GM12878 (cell line): ENCODE results near the gene CDH15. TPM values are rescaled to one million over a fixed set of nuclear protein-coding genes. Genes with fewer than 3 reads are reported as not detected.

ENCODE experiments used
- ATAC-seq: fragments of 200-7000 bp; cut with Tn5 transposase; 3 replicates; pipeline ENCODE4 v1.9.1; 2020; ENCODE audit warnings: mild to moderate bottlenecking, moderate library complexity
- BruUV-seq: library from RNA; stranded (reverse); fragments of 400-500 nt; replicated peaks from 2 replicates; lab custom pipeline; 2021; lab: Mats Ljungman, UMichigan
- CTCF ChIA-PET: fragments of 300-600 bp; sonication (Branson Sonifier 250); formaldehyde crosslinking; extraction: SDS; loops from one replicate; lab custom pipeline; 2021; ENCODE audit warnings: inconsistent platforms; lab: Yijun Ruan, JAX
- POLR2A ChIA-PET: fragments of 350-600 bp; formaldehyde crosslinking; extraction: SDS; loops from one replicate; lab custom pipeline; 2021; ENCODE audit warnings: inconsistent platforms; lab: Charles Lee
- RAD21 ChIA-PET: fragments of 300-600 bp; sonication (Branson Sonifier 250); formaldehyde crosslinking; loops from one replicate; lab custom pipeline; 2023; ENCODE audit warnings: antibody characterized with exemption; ENCODE audit not compliant: unreplicated experiment; lab: Charles Lee
- SMC1A ChIA-PET: fragments of 300-600 bp; sonication (Branson Sonifier 250); formaldehyde crosslinking; loops from one replicate; lab custom pipeline; 2023; ENCODE audit not compliant: unreplicated experiment, uncharacterized antibody; lab: Charles Lee
- DNase-seq: peaks from one replicate; pipeline ENCODE4 v3.0.0-alpha.2; 2011; ENCODE audit warnings: low read depth, low spot score
- FAIRE-seq: peaks from 3 replicates; lab custom pipeline; 2011; peaks lifted over from hg19 to GRCh38; lab: Jason Lieb, UNC
- H2AFZ ChIP-seq: 2 replicates; pipeline ENCODE4 v1.6.0; 2011; ENCODE audit warnings: low read depth, low read length, control low read depth; ENCODE audit not compliant: control insufficient read depth
- H3K27ac ChIP-seq: 2 replicates; pipeline ENCODE4 v1.5.1; 2011; ENCODE audit warnings: control low read depth; ENCODE audit not compliant: control insufficient read depth, insufficient read depth
- H3K27me3 ChIP-seq, 2 experiments: replicated peaks in 1 of 2; 2 replicates each; pipeline versions ENCODE4 v1.6.0 to v1.6.1; 2011; ENCODE audit warnings: low read length in 1 of 2; ENCODE audit not compliant: control insufficient read depth in 2 of 2, insufficient read depth in 2 of 2
- H3K36me3 ChIP-seq, 2 experiments: 2 replicates each; pipeline ENCODE4 v1.5.1; 2011; ENCODE audit warnings: low read length in 1 of 2; ENCODE audit not compliant: control insufficient read depth in 2 of 2, insufficient read depth in 2 of 2
- H3K4me1 ChIP-seq: 2 replicates; pipeline ENCODE4 v1.6.1; 2011; ENCODE audit warnings: mild to moderate bottlenecking, low read length, moderate library complexity, mixed read lengths; ENCODE audit not compliant: control insufficient read depth, insufficient read depth
- H3K4me2 ChIP-seq: 2 replicates; pipeline ENCODE4 v1.6.0; 2011; ENCODE audit warnings: control low read depth; ENCODE audit not compliant: control insufficient read depth, insufficient read depth
- H3K4me3 ChIP-seq: fragments of 200-600 bp; sonication (generic); 2 replicates; pipeline ENCODE4 v1.5.1; 2016
- H3K79me2 ChIP-seq: 2 replicates; pipeline ENCODE4 v1.6.0; 2011; ENCODE audit warnings: low read length; ENCODE audit not compliant: control insufficient read depth, insufficient read depth
- H3K9ac ChIP-seq: 2 replicates; pipeline ENCODE4 v1.8.0; 2011; ENCODE audit warnings: low read length, control low read depth, mixed read lengths; ENCODE audit not compliant: control insufficient read depth, insufficient read depth
- H3K9me3 ChIP-seq: replicated peaks from 3 replicates; pipeline ENCODE4 v1.5.1; 2011; ENCODE audit warnings: mild to moderate bottlenecking, low read length; ENCODE audit not compliant: control insufficient read depth, insufficient read depth
- H4K20me1 ChIP-seq: 2 replicates; pipeline ENCODE4 v1.6.0; 2011; ENCODE audit not compliant: control insufficient read depth, insufficient read depth
- EED ChIP-seq: sonication (generic); IDR thresholded peaks from 2 replicates; pipeline ENCODE4 v1.6.1; 2016; ENCODE audit warnings: antibody characterized with exemption, low read depth
- MYC ChIP-seq: IDR thresholded peaks from 2 replicates; pipeline ENCODE4 v1.6.1; 2011; ENCODE audit warnings: mild to moderate bottlenecking, low read length, moderate library complexity, inconsistent platforms; ENCODE audit not compliant: insufficient read depth, insufficient replicate concordance, insufficient read length, severe bottlenecking
- NFXL1 ChIP-seq: fragments of 450-650 bp; IDR thresholded peaks from 2 replicates; pipeline ENCODE4 v1.6.1; 2017; ENCODE audit warnings: antibody characterized with exemption, mild to moderate bottlenecking, borderline replicate concordance
- NR2F1 ChIP-seq: fragments of 450-650 bp; conservative IDR thresholded peaks from 2 replicates; pipeline ENCODE4 v1.6.1; 2017; ENCODE audit warnings: mild to moderate bottlenecking
- NRF1 ChIP-seq: conservative IDR thresholded peaks from 2 replicates; pipeline ENCODE4 v1.6.1; 2011; ENCODE audit warnings: mild to moderate bottlenecking, low read depth, low read length, improper control_type of control experiment
- POLR2AphosphoS2 ChIP-seq: IDR thresholded peaks from 2 replicates; pipeline ENCODE4 v1.6.1; 2011; ENCODE audit warnings: low read depth, mild to moderate bottlenecking, low read length, improper control_type of control experiment, moderate library complexity
- RUNX3 ChIP-seq: IDR thresholded peaks from 2 replicates; pipeline ENCODE4 v1.6.1; 2012; ENCODE audit warnings: low read length, inconsistent platforms
- TARDBP ChIP-seq: IDR thresholded peaks from 2 replicates; pipeline ENCODE4 v1.6.1; 2016; ENCODE audit warnings: borderline replicate concordance
- TCF3 ChIP-seq: IDR thresholded peaks from 2 replicates; pipeline ENCODE4 v1.6.1; 2012; ENCODE audit warnings: low read depth, mild to moderate bottlenecking, low read length, borderline replicate concordance; ENCODE audit not compliant: insufficient read depth
- YBX1 ChIP-seq: fragments of 450-650 bp; IDR thresholded peaks from 2 replicates; pipeline ENCODE4 v1.6.1; 2016; ENCODE audit warnings: antibody characterized with exemption
- ZNF217 ChIP-seq: fragments of 450-650 bp; IDR thresholded peaks from 2 replicates; pipeline ENCODE4 v1.6.1; 2017; ENCODE audit warnings: antibody characterized with exemption, mild to moderate bottlenecking
- WGBS: methylation state at CpG from one replicate; pipeline ENCODE4 v1.1.6; 2016; ENCODE audit warnings: low lambda C conversion rate; ENCODE audit not compliant: insufficient replicate concordance, insufficient coverage; ENCODE audit errors: missing lambda C conversion rate; 5-methylcytosine and 5-hydroxymethylcytosine counted together
- in situ Hi-C: fragments of 300-500 bp; cut with MboI; formaldehyde crosslinking; loops from 9 replicates; pipeline ENCODE4 v1.14.3; 2018; ENCODE audit warnings: mixed read lengths
- intact Hi-C: fragments of 100-400 bp; cut with micrococcal nuclease; formaldehyde crosslinking; loops from one replicate; pipeline ENCODE4 v1.14.2; 2022; ENCODE audit not compliant: unreplicated experiment
- polyA plus RNA-seq, 11 experiments: library from polyadenylated mRNA; depleted of rRNA in 4 of 11; unstranded in 6 of 11; stranded (reverse) in 5 of 11; fragments of >200 nt; fragmentation: Nextera tagmentation in 4 of 11; fragmentation: Illumina TruSeq in 1 of 11; extraction: Ambion mirVana in 4 of 11; extraction: Trizol in 1 of 11; gene quantifications; 1 replicate in 1 of 11; 2 replicates in 10 of 11; pipeline versions ENCODE4 v1.2.1 to v1.2.3, GENCODE V29; 2011 to 2016; ENCODE audit warnings: inconsistent platforms in 2 of 11, missing spikeins in 2 of 11, low read depth in 1 of 11
- total RNA-seq, 4 experiments: library from RNA; depleted of rRNA in 3 of 4; stranded (reverse); fragments of >200 nt in 3 of 4; fragmentation: Illumina TruSeq in 1 of 4; extraction: Trizol in 1 of 4; gene quantifications; 2 replicates each; pipeline versions ENCODE4 v1.2.1 to v1.2.3, GENCODE V29; 2013 to 2021
- TF ChIP-seq, protein P1 (sequence below): IDR thresholded peaks from 2 replicates; pipeline ENCODE4 v1.6.1; 2011; ENCODE audit warnings: borderline replicate concordance, low read depth, mild to moderate bottlenecking, moderate library complexity, mixed read lengths, low read length; ENCODE audit not compliant: insufficient read depth; ENCODE audit errors: extremely low read length
- TF ChIP-seq, protein P2 (sequence below): fragments of 450-650 bp; IDR thresholded peaks from 2 replicates; pipeline ENCODE4 v1.6.1; 2016; ENCODE audit warnings: mild to moderate bottlenecking
- TF ChIP-seq, protein P3 (sequence below): fragments of 150-350 bp; IDR thresholded peaks from 2 replicates; pipeline ENCODE4 v1.6.1; 2014; ENCODE audit warnings: mild to moderate bottlenecking, low read depth, low read length
- TF ChIP-seq, protein P4 (sequence below): fragments of 450-650 bp; IDR thresholded peaks from 2 replicates; pipeline ENCODE4 v1.6.1; 2017; ENCODE audit warnings: mild to moderate bottlenecking, moderate library complexity

The CDH15 gene
- total and polyA plus RNA-seq, 10 of the 15 experiments (the other 5 are each of a cell fraction or from before 2014, with no cell fraction given), result 0.02 to 0.06 TPM; not detected in 8

DNA sequence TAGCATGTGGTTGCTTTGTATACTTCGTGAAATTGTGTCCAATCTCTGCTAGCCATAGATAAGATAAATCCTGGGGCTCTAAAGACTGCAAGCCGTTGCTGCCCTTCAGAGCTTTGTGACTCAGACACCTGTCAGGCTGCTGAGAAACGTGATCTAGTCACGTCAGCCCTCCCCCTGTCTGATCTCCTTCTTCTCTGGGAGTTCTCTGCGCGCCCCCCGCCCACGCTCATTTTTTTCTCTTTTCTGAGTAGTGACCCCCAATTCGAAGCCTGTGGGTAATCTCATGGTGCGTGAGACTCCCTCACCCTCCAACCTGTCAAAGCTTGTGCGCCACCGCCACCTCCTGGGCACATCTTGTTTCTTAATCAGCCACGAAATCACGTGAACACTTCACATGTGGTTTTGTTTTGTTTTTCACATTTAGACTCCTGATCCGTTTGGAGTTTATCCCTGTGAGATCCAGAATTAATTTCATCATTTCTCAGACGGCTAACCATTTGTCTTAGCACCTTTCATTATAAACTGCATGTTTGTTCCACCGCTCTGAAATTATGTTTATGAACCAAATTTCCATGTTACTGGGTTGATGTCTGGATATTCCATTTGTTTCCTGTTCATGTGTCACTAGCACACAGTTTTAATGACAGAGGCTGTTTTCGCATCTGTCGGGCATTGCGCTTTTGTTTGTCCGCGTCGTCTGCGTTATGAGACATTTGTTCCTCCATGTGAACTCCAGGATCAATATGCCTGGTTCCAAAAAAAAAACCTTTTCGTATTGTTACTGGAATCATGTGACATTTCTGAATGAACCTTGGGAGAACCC lies 45.0 kb downstream of the CDH15 start:
- SMC1A ChIA-PET, result interaction anchor here (0.6 to 1.2 kb wide), 7 partner anchors 45 to 604 kb away, joined by 3 to 5 read pairs (median 3); partner anchors contain the start of genes APRT and CDH15
- intact Hi-C loops (loop anchor here (1.0 to 10.0 kb wide), 3 partner anchors 46 to 472 kb away; partner anchors contain the start of gene CDH15), in situ Hi-C loops (no loop called here)
- H3K79me2 ChIP-seq, result peaks cover 6% of the 10 kb centered on the region
- POLR2A ChIA-PET, result no interaction called here
- peak overlapping the region; percentile 82 for H3K9ac ChIP-seq
- H3K27me3 ChIP-seq, result no peaks in the 10 kb centered on the region
- WGBS, result 3% methylated on average over 25 of the region's 25 CpGs
- peaks cover 3% of the 10 kb centered on the region for H3K4me1 ChIP-seq
- peak overlapping the region; percentile 92 for H3K4me3 ChIP-seq
- FAIRE-seq (peak; percentile 98), ATAC-seq (peak; percentile 88), DNase-seq (peak; percentile 61)
- no peak overlapping the region; the same call in none of the 2 replicates for H2AFZ ChIP-seq
- no TSS peak for BruUV-seq
- no peaks in the 10 kb centered on the region for H3K9me3 ChIP-seq
- H3K36me3 ChIP-seq, result peaks cover 0 to 5% of the 10 kb centered on the region in 2 experiments; a peak in 1 of 4 replicates
- RAD21 ChIA-PET, result interaction anchor here (0.6 to 1.8 kb wide), 8 partner anchors 45 to 479 kb away, joined by 3 to 10 read pairs (median 3); partner anchors contain the start of genes APRT, CDH15, GALNS and TRAPPC2L
- CTCF ChIA-PET, result interaction anchor here (0.7 to 2.5 kb wide), 16 partner anchors 50 to 647 kb away, joined by 3 to 11 read pairs (median 4); partner anchors contain the start of genes APRT and ZC3H18
- H4K20me1 ChIP-seq, result no peaks in the 10 kb centered on the region
- H3K27ac ChIP-seq, result peak overlapping the region; percentile 86; the same call in 1 of the 2 replicates
- H3K4me2 ChIP-seq, result peak overlapping the region; percentile 88
- no peak for TF ChIP-seq ZNF217
- TF ChIP-seq, protein P1, sequence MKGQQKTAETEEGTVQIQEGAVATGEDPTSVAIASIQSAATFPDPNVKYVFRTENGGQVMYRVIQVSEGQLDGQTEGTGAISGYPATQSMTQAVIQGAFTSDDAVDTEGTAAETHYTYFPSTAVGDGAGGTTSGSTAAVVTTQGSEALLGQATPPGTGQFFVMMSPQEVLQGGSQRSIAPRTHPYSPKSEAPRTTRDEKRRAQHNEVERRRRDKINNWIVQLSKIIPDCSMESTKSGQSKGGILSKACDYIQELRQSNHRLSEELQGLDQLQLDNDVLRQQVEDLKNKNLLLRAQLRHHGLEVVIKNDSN, result peak; percentile 77
- TF ChIP-seq RUNX3, result peak; percentile 84
- no peak for TF ChIP-seq NR2F1
- no peak for TF ChIP-seq TARDBP
- TF ChIP-seq, protein P2, sequence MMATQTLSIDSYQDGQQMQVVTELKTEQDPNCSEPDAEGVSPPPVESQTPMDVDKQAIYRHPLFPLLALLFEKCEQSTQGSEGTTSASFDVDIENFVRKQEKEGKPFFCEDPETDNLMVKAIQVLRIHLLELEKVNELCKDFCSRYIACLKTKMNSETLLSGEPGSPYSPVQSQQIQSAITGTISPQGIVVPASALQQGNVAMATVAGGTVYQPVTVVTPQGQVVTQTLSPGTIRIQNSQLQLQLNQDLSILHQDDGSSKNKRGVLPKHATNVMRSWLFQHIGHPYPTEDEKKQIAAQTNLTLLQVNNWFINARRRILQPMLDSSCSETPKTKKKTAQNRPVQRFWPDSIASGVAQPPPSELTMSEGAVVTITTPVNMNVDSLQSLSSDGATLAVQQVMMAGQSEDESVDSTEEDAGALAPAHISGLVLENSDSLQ, result peak; percentile 26; the same call in 1 of the 2 replicates
- no peak for TF ChIP-seq POLR2AphosphoS2
- no peak for TF ChIP-seq EED
- TF ChIP-seq, protein P3, sequence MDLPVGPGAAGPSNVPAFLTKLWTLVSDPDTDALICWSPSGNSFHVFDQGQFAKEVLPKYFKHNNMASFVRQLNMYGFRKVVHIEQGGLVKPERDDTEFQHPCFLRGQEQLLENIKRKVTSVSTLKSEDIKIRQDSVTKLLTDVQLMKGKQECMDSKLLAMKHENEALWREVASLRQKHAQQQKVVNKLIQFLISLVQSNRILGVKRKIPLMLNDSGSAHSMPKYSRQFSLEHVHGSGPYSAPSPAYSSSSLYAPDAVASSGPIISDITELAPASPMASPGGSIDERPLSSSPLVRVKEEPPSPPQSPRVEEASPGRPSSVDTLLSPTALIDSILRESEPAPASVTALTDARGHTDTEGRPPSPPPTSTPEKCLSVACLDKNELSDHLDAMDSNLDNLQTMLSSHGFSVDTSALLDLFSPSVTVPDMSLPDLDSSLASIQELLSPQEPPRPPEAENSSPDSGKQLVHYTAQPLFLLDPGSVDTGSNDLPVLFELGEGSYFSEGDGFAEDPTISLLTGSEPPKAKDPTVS, result no peak
- TF ChIP-seq YBX1, result no peak
- no peak for TF ChIP-seq NFXL1
- TF ChIP-seq TCF3, result no peak
- TF ChIP-seq, protein P4, sequence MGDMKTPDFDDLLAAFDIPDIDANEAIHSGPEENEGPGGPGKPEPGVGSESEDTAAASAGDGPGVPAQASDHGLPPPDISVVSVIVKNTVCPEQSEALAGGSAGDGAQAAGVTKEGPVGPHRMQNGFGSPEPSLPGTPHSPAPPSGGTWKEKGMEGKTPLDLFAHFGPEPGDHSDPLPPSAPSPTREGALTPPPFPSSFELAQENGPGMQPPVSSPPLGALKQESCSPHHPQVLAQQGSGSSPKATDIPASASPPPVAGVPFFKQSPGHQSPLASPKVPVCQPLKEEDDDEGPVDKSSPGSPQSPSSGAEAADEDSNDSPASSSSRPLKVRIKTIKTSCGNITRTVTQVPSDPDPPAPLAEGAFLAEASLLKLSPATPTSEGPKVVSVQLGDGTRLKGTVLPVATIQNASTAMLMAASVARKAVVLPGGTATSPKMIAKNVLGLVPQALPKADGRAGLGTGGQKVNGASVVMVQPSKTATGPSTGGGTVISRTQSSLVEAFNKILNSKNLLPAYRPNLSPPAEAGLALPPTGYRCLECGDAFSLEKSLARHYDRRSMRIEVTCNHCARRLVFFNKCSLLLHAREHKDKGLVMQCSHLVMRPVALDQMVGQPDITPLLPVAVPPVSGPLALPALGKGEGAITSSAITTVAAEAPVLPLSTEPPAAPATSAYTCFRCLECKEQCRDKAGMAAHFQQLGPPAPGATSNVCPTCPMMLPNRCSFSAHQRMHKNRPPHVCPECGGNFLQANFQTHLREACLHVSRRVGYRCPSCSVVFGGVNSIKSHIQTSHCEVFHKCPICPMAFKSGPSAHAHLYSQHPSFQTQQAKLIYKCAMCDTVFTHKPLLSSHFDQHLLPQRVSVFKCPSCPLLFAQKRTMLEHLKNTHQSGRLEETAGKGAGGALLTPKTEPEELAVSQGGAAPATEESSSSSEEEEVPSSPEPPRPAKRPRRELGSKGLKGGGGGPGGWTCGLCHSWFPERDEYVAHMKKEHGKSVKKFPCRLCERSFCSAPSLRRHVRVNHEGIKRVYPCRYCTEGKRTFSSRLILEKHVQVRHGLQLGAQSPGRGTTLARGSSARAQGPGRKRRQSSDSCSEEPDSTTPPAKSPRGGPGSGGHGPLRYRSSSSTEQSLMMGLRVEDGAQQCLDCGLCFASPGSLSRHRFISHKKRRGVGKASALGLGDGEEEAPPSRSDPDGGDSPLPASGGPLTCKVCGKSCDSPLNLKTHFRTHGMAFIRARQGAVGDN, result no peak
- TF ChIP-seq MYC, result no peak
- no peak for TF ChIP-seq NRF1
